HepG2 (cell line): ENCODE results near the gene GPR68. TPM values are rescaled to one million over a fixed set of nuclear protein-coding genes. Genes with fewer than 3 reads are reported as not detected.

Experiments
- ATAC-seq: fragments of 200-7000 bp; cut with Tn5 transposase; 3 replicates; pipeline ENCODE4 v1.9.1; 2020; ENCODE audit warnings: mild to moderate bottlenecking, moderate library complexity
- BruUV-seq: library from RNA; stranded (reverse); fragments of 400-500 nt; replicated peaks from 2 replicates; lab custom pipeline; 2021; lab: Mats Ljungman, UMichigan
- CTCF ChIA-PET: fragments of 300-600 bp; formaldehyde crosslinking; extraction: SDS; loops from one replicate; lab custom pipeline; 2021; ENCODE audit warnings: low total read pairs, inconsistent platforms, low intra/inter-chr PET ratio; lab: Yijun Ruan, JAX
- POLR2A ChIA-PET: fragments of 350-600 bp; sonication (Branson Sonifier 250); formaldehyde crosslinking; loops from one replicate; lab custom pipeline; 2020; ENCODE audit warnings: antibody characterized with exemption, inconsistent platforms; lab: Yijun Ruan, JAX
- DNase-seq: peaks from one replicate; pipeline ENCODE4 v3.0.0-alpha.2; 2015; ENCODE audit warnings: low spot score
- FAIRE-seq: peaks from 3 replicates; lab custom pipeline; 2011; peaks lifted over from hg19 to GRCh38; lab: Jason Lieb, UNC
- H2AFZ ChIP-seq: one replicate; pipeline ENCODE4 v1.6.1; 2011; ENCODE audit warnings: low read length, inconsistent platforms
- H3K27ac ChIP-seq: fragments of 300-600 bp; 3 replicates; pipeline ENCODE4 v1.8.0; 2011; ENCODE audit warnings: mixed run types, mild to moderate bottlenecking, mixed read lengths, low read length, inconsistent platforms; ENCODE audit not compliant: insufficient read depth; ENCODE audit errors: extremely low read length
- H3K27me3 ChIP-seq, 2 experiments: fragments of 200-600 bp in 1 of 2; 2 replicates in 1 of 2; 3 replicates in 1 of 2; pipeline versions ENCODE4 v1.6.0 to v1.8.0; 2011; ENCODE audit warnings: low read length in 2 of 2, mild to moderate bottlenecking in 2 of 2, moderate library complexity in 2 of 2, inconsistent platforms in 1 of 2; ENCODE audit not compliant: insufficient read depth in 2 of 2, control insufficient read depth in 1 of 2
- H3K36me3 ChIP-seq, 2 experiments: fragments of 200-600 bp in 1 of 2; replicated peaks in 1 of 2; 2 replicates in 1 of 2; 3 replicates in 1 of 2; pipeline versions ENCODE4 v1.5.1 to v1.8.0; 2011; ENCODE audit warnings: low read length in 2 of 2, inconsistent platforms in 1 of 2; ENCODE audit not compliant: insufficient read depth in 2 of 2, control insufficient read depth in 1 of 2
- H3K4me1 ChIP-seq: 2 replicates; pipeline ENCODE4 v1.5.1; 2012; ENCODE audit warnings: low read length, inconsistent platforms; ENCODE audit not compliant: insufficient read depth
- H3K4me2 ChIP-seq: 2 replicates; pipeline ENCODE4 v1.6.0; 2011; ENCODE audit warnings: low read depth, low read length, inconsistent platforms
- H3K4me3 ChIP-seq, 3 experiments: fragments of 200-600 bp in 1 of 3; sonication (generic), shearing (Covaris generic) in 1 of 3; replicated peaks in 1 of 3; 2 replicates each; pipeline ENCODE4 v1.5.1; 2011 to 2016; ENCODE audit warnings: low read length in 3 of 3, inconsistent platforms in 2 of 3, low read depth in 2 of 3, mild to moderate bottlenecking in 2 of 3, control low read depth in 1 of 3, mixed read lengths in 1 of 3; ENCODE audit not compliant: insufficient read depth in 1 of 3
- H3K79me2 ChIP-seq: one replicate; pipeline ENCODE4 v1.6.1; 2011; ENCODE audit warnings: low read length, inconsistent platforms; ENCODE audit not compliant: insufficient read depth
- H3K9ac ChIP-seq: 2 replicates; pipeline ENCODE4 v1.6.0; 2011; ENCODE audit warnings: mild to moderate bottlenecking, low read depth, low read length, inconsistent platforms; ENCODE audit not compliant: insufficient read depth
- H3K9me3 ChIP-seq: 2 replicates; pipeline ENCODE4 v1.5.1; 2012; ENCODE audit warnings: mild to moderate bottlenecking, low read length
- H4K20me1 ChIP-seq: 2 replicates; pipeline ENCODE4 v1.6.0; 2011; ENCODE audit warnings: inconsistent platforms, mild to moderate bottlenecking, low read length, moderate library complexity; ENCODE audit not compliant: insufficient read depth
- CHD2 ChIP-seq: IDR thresholded peaks from 2 replicates; pipeline ENCODE4 v1.6.1; 2011; ENCODE audit warnings: low read depth, low read length, improper control_type of control experiment
- FIP1L1 ChIP-seq: fragments of 200-400 bp; formaldehyde crosslinking; IDR thresholded peaks from 2 replicates; pipeline ENCODE4 v1.6.1; 2018; ENCODE audit warnings: low read depth, mild to moderate bottlenecking, low read length, moderate library complexity, borderline replicate concordance; ENCODE audit not compliant: insufficient read depth
- FOXP1 ChIP-seq, 2 experiments: fragments of 450-650 bp in 1 of 2; IDR thresholded peaks; 2 replicates each; pipeline ENCODE4 v1.6.1; 2017 to 2018; ENCODE audit warnings: antibody characterized with exemption in 1 of 2
- KLF15 ChIP-seq: sonication (generic); formaldehyde crosslinking; IDR thresholded peaks from 2 replicates; pipeline ENCODE4 v1.8.1; 2023; ENCODE audit warnings: borderline replicate concordance, mild to moderate bottlenecking, inconsistent platforms, missing genetic modification reagents, mixed read lengths
- SSRP1 ChIP-seq: IDR thresholded peaks from 2 replicates; pipeline ENCODE4 v1.6.1; 2016; ENCODE audit warnings: control low read depth
- ZBTB3 ChIP-seq: sonication (generic); formaldehyde crosslinking; IDR thresholded peaks from 2 replicates; pipeline ENCODE4 v1.4.0; 2020; ENCODE audit warnings: low read depth, mild to moderate bottlenecking, moderate library complexity, missing genetic modification reagents, borderline replicate concordance
- ZBTB44 ChIP-seq: sonication (generic); formaldehyde crosslinking; IDR thresholded peaks from 2 replicates; pipeline ENCODE4 v1.4.0; 2020; ENCODE audit warnings: missing genetic modification reagents
- ZBTB46 ChIP-seq: sonication (generic); formaldehyde crosslinking; IDR thresholded peaks from 2 replicates; pipeline ENCODE4 v1.4.0; 2020; ENCODE audit warnings: mild to moderate bottlenecking, missing genetic modification reagents, borderline replicate concordance
- ZNF275 ChIP-seq: sonication (generic); formaldehyde crosslinking; IDR thresholded peaks from 2 replicates; pipeline ENCODE4 v1.8.0; 2022; ENCODE audit warnings: missing genetic modification reagents, mild to moderate bottlenecking, inconsistent platforms, borderline replicate concordance
- ZNF431 ChIP-seq: sonication (generic); formaldehyde crosslinking; IDR thresholded peaks from 2 replicates; pipeline ENCODE4 v1.9.0; 2022; ENCODE audit warnings: missing genetic modification reagents, low read depth, mild to moderate bottlenecking, borderline replicate concordance
- ZNF510 ChIP-seq: sonication (generic); formaldehyde crosslinking; IDR thresholded peaks from 2 replicates; pipeline ENCODE4 v1.4.0; 2020; ENCODE audit warnings: low read depth, mild to moderate bottlenecking, missing genetic modification reagents
- ZSCAN29 ChIP-seq: sonication (generic); formaldehyde crosslinking; conservative IDR thresholded peaks from 2 replicates; pipeline ENCODE4 v1.4.0; 2020; ENCODE audit warnings: mild to moderate bottlenecking, missing genetic modification reagents
- WGBS: methylation state at CpG from one replicate; pipeline ENCODE4 v1.1.6; 2017; ENCODE audit warnings: low lambda C conversion rate; 5-methylcytosine and 5-hydroxymethylcytosine counted together
- in situ Hi-C: cut with HindIII; loops from 2 replicates; pipeline ENCODE4 v1.10.0; 2017; ENCODE audit warnings: low pct_unique_long_range_greater_than_20kb; ENCODE audit not compliant: extremely low pct_ligation_motif_present
- intact Hi-C: fragments of 100-400 bp; cut with micrococcal nuclease; formaldehyde crosslinking; loops from one replicate; pipeline ENCODE4 v1.10.0; 2022; ENCODE audit not compliant: unreplicated experiment
- polyA plus RNA-seq, 8 experiments: library from polyadenylated mRNA; depleted of rRNA in 3 of 8; stranded (reverse) in 7 of 8; unstranded in 1 of 8; fragments of >200 nt; fragmentation: Illumina TruSeq in 4 of 8; extraction: Trizol in 4 of 8; gene quantifications; 2 replicates each; pipeline versions ENCODE4 v1.2.1 to v1.2.3, GENCODE V29; 2011 to 2016; ENCODE audit warnings: low read depth in 4 of 8, missing spikeins in 1 of 8, mixed read lengths in 1 of 8; ENCODE audit not compliant: insufficient read depth in 1 of 8
- total RNA-seq, 5 experiments: library from RNA; depleted of rRNA; stranded (reverse); fragments of >200 nt; fragmentation: Illumina TruSeq; extraction: Trizol; gene quantifications; 2 replicates each; pipeline ENCODE4 v1.2.3, GENCODE V29; 2016; ENCODE audit warnings: low read depth in 1 of 5

The GPR68 gene
- total and polyA plus RNA-seq, 2 of the 13 experiments (the other 11 are each of a cell fraction or from before 2014, with no cell fraction given), result not detected

GRCh38 chr14:91278383-91278715, 33.8 kb upstream of the GPR68 start:
- H3K27ac ChIP-seq, result no peak overlapping the region
- no peaks in the 10 kb centered on the region for H3K27me3 ChIP-seq
- H3K4me1 ChIP-seq, result peaks cover 6% of the 10 kb centered on the region; the same call in 1 of the 2 replicates
- CTCF ChIA-PET, result no interaction called here
- DNase-seq (no peak), ATAC-seq (no peak), FAIRE-seq (no peak)
- POLR2A ChIA-PET, result no interaction called here
- H4K20me1 ChIP-seq, result no peaks in the 10 kb centered on the region
- H3K36me3 ChIP-seq, result peaks cover 13 to 55% of the 10 kb centered on the region in 2 experiments; a peak in 4 of 5 replicates
- no peaks in the 10 kb centered on the region for H3K79me2 ChIP-seq
- no peak overlapping the region for H3K4me3 ChIP-seq
- no peak overlapping the region for H3K4me2 ChIP-seq
- intact Hi-C loops (no loop called here), in situ Hi-C loops (no loop called here)
- H3K9ac ChIP-seq, result no peak overlapping the region
- WGBS, result 94% methylated on average over 5 of the region's 5 CpGs
- no peaks in the 10 kb centered on the region for H3K9me3 ChIP-seq
- TF ChIP-seq FOXP1 (IDR thresholded peaks at IDR 0.05) (no peak), FOXP1 (CRISPR knock-in tag; IDR thresholded peaks at IDR 0.05) (no peak), SSRP1 (CRISPR knock-in tag) (no peak)
- no TSS peak for BruUV-seq
- no peak overlapping the region for H2AFZ ChIP-seq

GRCh38 chr14:91277546-91278382, 33.3 kb upstream of the GPR68 start:
- ATAC-seq (no peak), DNase-seq (no peak), FAIRE-seq (no peak)
- POLR2A ChIA-PET, result no interaction called here
- Histone ChIP-seq H4K20me1 (no peaks in the 10 kb centered on the region), H3K27me3 (no peaks in the 10 kb centered on the region), H3K4me1 (peaks cover 6% of the 10 kb centered on the region; the same call in 1 of the 2 replicates), H3K9me3 (no peaks in the 10 kb centered on the region), H3K36me3 (peaks cover 10 to 53% of the 10 kb centered on the region in 2 experiments; a peak in 4 of 5 replicates), H2AFZ (no peak overlapping the region), H3K27ac (no peak overlapping the region), H3K9ac (no peak overlapping the region), H3K79me2 (no peaks in the 10 kb centered on the region), H3K4me2 (no peak overlapping the region), H3K4me3 (no peak overlapping the region)
- 97% methylated on average over 17 of the region's 30 CpGs for WGBS
- intact Hi-C loops (no loop called here), in situ Hi-C loops (no loop called here)
- no TSS peak for BruUV-seq
- CTCF ChIA-PET, result no interaction called here
- no peak for TF ChIP-seq ZSCAN29 (CRISPR knock-in tag)
- TF ChIP-seq ZNF275 (CRISPR knock-in tag), result no peak
- no peak for TF ChIP-seq FIP1L1
- no peak for TF ChIP-seq ZBTB46 (CRISPR knock-in tag)
- TF ChIP-seq ZNF431 (CRISPR knock-in tag), result no peak
- TF ChIP-seq ZBTB3, result no peak
- no peak for TF ChIP-seq ZBTB44 (CRISPR knock-in tag)
- TF ChIP-seq ZNF510, result no peak
- TF ChIP-seq KLF15 (CRISPR knock-in tag), result no peak
- no peak for TF ChIP-seq CHD2
